Measurements from ENCODE around the gene STAC3. TPM values are rescaled to one million over a fixed set of nuclear protein-coding genes. Genes with fewer than 3 reads are reported as not detected.

STAC3 gene
- total RNA-seq, 1 donor from 2014 or later, result 3.3 TPM

DNA sequence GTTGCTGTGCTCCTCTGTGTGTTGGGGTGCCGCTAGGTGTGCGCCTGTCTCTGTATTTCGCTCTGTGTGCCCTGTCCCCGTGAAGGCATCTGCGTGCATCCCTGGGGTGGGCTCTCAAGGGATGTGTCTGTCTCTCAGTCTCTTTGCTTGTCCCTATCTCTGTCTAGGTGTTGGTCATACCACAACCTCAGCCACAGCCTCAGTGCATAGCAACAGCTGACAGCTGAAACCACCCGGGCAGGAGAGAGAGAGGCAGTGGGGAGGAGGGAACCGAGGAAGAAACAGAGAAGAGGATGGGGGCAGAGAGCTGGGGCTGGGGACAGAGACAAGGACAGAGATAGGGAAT is 35.3 kb downstream of the STAC3 start:
- no peak for DNase-seq (ENCODE audit: low spot score)
- Mint-ChIP-seq H3K4me3 (ENCODE audit: unreplicated experiment) (peak overlapping the region; percentile 29), H3K27me3 (ENCODE audit: unreplicated experiment) (peaks cover 43% of the 10 kb centered on the region), H3K9me3 (ENCODE audit: unreplicated experiment) (no peaks in the 10 kb centered on the region), H3K36me3 (ENCODE audit: low read depth, unreplicated experiment) (peaks cover 17% of the 10 kb centered on the region), H3K27ac (ENCODE audit: unreplicated experiment) (peak overlapping the region; percentile 36), H3K4me1 (ENCODE audit: unreplicated experiment) (peaks cover 20% of the 10 kb centered on the region)
- TF ChIP-seq, protein P1, sequence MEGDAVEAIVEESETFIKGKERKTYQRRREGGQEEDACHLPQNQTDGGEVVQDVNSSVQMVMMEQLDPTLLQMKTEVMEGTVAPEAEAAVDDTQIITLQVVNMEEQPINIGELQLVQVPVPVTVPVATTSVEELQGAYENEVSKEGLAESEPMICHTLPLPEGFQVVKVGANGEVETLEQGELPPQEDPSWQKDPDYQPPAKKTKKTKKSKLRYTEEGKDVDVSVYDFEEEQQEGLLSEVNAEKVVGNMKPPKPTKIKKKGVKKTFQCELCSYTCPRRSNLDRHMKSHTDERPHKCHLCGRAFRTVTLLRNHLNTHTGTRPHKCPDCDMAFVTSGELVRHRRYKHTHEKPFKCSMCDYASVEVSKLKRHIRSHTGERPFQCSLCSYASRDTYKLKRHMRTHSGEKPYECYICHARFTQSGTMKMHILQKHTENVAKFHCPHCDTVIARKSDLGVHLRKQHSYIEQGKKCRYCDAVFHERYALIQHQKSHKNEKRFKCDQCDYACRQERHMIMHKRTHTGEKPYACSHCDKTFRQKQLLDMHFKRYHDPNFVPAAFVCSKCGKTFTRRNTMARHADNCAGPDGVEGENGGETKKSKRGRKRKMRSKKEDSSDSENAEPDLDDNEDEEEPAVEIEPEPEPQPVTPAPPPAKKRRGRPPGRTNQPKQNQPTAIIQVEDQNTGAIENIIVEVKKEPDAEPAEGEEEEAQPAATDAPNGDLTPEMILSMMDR (IDR thresholded peaks at IDR 0.05; ENCODE audit: unreplicated experiment), result no peak

DNA sequence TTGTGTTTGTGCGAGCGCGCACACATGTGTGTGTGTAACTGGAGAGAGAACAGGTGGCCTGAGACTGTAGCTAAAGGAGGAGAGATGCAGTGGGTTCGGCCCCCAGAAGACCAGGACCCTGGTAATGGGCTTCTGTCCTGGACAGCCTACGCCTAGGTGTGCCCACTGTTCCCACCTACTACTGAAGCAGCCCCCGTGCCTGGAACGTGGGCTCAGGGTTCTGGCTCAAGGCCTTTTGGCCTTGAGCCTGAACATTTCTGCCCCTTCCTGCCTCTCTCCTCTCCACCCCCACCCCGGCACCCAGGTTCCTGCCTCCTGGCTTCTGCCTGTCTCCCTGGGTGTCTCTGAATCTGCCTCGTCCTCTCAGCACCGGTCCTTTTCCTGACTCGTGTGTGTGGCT is 35.9 kb downstream of the STAC3 start:
- Mint-ChIP-seq H3K4me3 (ENCODE audit: unreplicated experiment) (peak overlapping the region; percentile 70), H3K4me1 (ENCODE audit: unreplicated experiment) (peaks cover 20% of the 10 kb centered on the region), H3K27ac (ENCODE audit: unreplicated experiment) (peak overlapping the region; percentile 34), H3K27me3 (ENCODE audit: unreplicated experiment) (peaks cover 43% of the 10 kb centered on the region), H3K36me3 (ENCODE audit: low read depth, unreplicated experiment) (peaks cover 15% of the 10 kb centered on the region), H3K9me3 (ENCODE audit: unreplicated experiment) (no peaks in the 10 kb centered on the region)
- TF ChIP-seq, protein P1 (IDR thresholded peaks at IDR 0.05; ENCODE audit: unreplicated experiment), result no peak
- DNase-seq (ENCODE audit: low spot score), result no peak

DNA sequence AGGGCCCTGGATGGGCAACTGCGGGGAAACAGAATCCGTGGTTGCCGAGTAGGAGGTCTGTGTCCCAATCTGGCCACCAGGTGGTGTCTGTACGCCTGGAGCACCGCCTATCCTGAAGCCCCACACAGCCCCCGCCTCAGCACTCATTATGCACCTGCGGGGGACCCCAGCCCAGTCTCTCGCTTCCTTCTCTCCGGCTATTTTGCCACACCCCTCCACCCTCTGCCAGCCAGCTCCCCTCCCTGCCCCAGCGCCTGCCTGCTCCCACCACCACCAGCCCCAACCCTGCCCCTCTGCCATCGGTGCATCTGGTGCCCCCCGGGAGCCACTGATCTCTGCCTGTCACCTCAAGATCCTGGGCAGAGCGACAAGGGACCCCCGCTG is 36.6 kb downstream of the STAC3 start:
- Mint-ChIP-seq H3K27ac (ENCODE audit: unreplicated experiment) (no peak overlapping the region), H3K27me3 (ENCODE audit: unreplicated experiment) (peaks cover 39% of the 10 kb centered on the region)

DNA sequence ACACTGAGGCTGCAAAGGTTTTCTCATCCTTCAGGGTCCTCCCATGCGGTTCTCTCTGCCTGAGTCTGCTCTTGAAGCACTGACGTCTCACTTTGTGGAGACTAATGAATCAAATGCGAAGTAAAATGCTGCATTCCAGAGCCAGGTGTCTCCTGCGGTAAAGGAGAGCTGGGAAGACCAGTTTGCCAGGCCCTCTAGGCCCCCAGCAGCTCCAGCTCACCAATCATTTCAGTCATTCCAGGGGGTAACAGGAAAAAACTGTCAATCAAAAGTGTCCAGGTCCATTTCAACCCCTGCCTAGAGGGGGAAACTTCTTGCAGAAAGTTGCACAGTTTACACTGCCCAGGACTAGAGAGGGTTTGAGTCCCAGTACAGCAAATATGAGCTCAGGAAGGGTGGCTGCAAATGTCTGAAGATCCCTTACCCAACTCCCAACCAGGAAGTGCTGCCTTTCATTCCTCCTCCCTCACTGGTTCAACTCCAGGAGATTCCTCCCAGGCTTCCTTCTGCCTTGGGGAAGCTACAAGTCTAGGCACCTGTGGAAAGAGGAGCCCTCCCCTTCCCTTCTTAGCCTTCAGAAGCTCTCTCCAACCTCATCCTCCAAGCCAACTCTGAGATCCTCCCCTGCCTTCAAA is 37.1 kb downstream of the STAC3 start:
- Mint-ChIP-seq H3K9me3 (ENCODE audit: unreplicated experiment) (no peaks in the 10 kb centered on the region), H3K36me3 (ENCODE audit: low read depth, unreplicated experiment) (peaks cover 12% of the 10 kb centered on the region), H3K27me3 (ENCODE audit: unreplicated experiment) (peaks cover 35% of the 10 kb centered on the region), H3K27ac (ENCODE audit: unreplicated experiment) (no peak overlapping the region), H3K4me3 (ENCODE audit: unreplicated experiment) (peak overlapping the region; percentile 62), H3K4me1 (ENCODE audit: unreplicated experiment) (peaks cover 18% of the 10 kb centered on the region)
- no peak for DNase-seq (ENCODE audit: low spot score)
- TF ChIP-seq, protein P1 (IDR thresholded peaks at IDR 0.05; ENCODE audit: unreplicated experiment), result no peak

More for the DNA sequence above, 36.6 kb downstream of the STAC3 start:
- peak; percentile 71 for DNase-seq (ENCODE audit: low spot score)
- peaks cover 15% of the 10 kb centered on the region for H3K36me3 Mint-ChIP-seq (ENCODE audit: low read depth, unreplicated experiment)
- H3K4me3 Mint-ChIP-seq (ENCODE audit: unreplicated experiment), result no peak overlapping the region
- H3K4me1 Mint-ChIP-seq (ENCODE audit: unreplicated experiment), result peaks cover 18% of the 10 kb centered on the region
- TF ChIP-seq, protein P1 (IDR thresholded peaks at IDR 0.05; ENCODE audit: unreplicated experiment), result peak; percentile 51
- H3K9me3 Mint-ChIP-seq (ENCODE audit: unreplicated experiment), result no peaks in the 10 kb centered on the region

DNA sequence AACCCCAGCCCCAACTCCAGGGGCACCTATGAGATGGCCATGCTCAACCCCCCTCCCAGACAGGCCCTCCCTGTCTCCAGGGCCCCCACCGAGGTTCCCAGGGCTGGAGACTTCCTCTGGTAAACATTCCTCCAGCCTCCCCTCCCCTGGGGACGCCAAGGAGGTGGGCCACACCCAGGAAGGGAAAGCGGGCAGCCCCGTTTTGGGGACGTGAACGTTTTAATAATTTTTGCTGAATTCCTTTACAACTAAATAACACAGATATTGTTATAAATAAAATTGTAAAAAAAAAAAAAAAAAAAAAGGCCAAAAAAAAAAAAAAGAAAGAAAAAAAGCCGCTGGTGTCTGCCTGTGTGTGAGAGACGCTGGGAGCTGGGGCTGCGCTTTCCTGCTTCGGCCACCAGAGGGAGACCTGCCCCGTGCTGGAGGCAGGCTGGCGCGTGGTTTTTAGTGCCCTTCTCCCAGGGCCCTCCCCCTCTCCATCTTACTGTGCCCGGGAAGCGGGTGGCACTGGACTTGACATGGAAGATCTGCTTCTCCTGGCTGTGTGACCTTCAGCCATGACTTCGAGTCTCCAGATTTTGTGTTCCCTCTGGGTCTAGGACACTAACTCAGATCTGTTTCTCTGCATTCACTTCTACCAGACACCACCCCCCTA is 37.8 kb downstream of the STAC3 start:
- TF ChIP-seq, protein P1 (IDR thresholded peaks at IDR 0.05; ENCODE audit: unreplicated experiment), result peak; percentile 84
- peak; percentile 89 for DNase-seq (ENCODE audit: low spot score)
- Mint-ChIP-seq H3K4me1 (ENCODE audit: unreplicated experiment) (peaks cover 18% of the 10 kb centered on the region), H3K36me3 (ENCODE audit: low read depth, unreplicated experiment) (peaks cover 6% of the 10 kb centered on the region), H3K27me3 (ENCODE audit: unreplicated experiment) (peaks cover 28% of the 10 kb centered on the region), H3K9me3 (ENCODE audit: unreplicated experiment) (no peaks in the 10 kb centered on the region), H3K4me3 (ENCODE audit: unreplicated experiment) (no peak overlapping the region), H3K27ac (ENCODE audit: unreplicated experiment) (peak overlapping the region; percentile 61)
